Lower leg skin (tissue), 4 donors: ENCODE data around the gene TRAF2. TPM values are rescaled to one million over a fixed set of nuclear protein-coding genes. Genes with fewer than 3 reads are reported as not detected.

ENCODE experiments used
- DNase-seq, 2 donors: peaks; one replicate each; pipeline ENCODE4 v3.0.0-alpha.2; 2019; ENCODE audit warnings: low spot score in 2 of 2
- H3K4me3 ChIP-seq: fragments of 200-600 bp; sonication (generic); 2 replicates; pipeline ENCODE4 v1.5.1; 2017; ENCODE audit warnings: mild to moderate bottlenecking, low read depth; ENCODE audit not compliant: poor library complexity, severe bottlenecking
- CTCF ChIP-seq, 3 donors: fragments of 450-650 bp; IDR thresholded peaks; one replicate each; pipeline ENCODE4 v1.5.1; 2016; ENCODE audit warnings: antibody characterized with exemption in 3 of 3, mild to moderate bottlenecking in 3 of 3, moderate library complexity in 2 of 3
- POLR2A ChIP-seq, 2 donors: fragments of 450-650 bp; IDR thresholded peaks; one replicate each; pipeline ENCODE4 v1.6.1; 2016 to 2017; ENCODE audit warnings: antibody characterized with exemption in 2 of 2, mild to moderate bottlenecking in 1 of 2, moderate library complexity in 1 of 2
- WGBS, 2 donors: methylation state at CpG; one replicate each; pipeline ENCODE4 v1.1.5; 2018; 5-methylcytosine and 5-hydroxymethylcytosine counted together
- intact Hi-C: fragments of 100-400 bp; cut with DNase I; formaldehyde crosslinking; loops from one replicate; pipeline ENCODE4 v1.15.0; 2023; ENCODE audit warnings: low total_unique reads
- total RNA-seq, 4 donors: library from RNA; depleted of rRNA; stranded (reverse); fragments of >200 nt; gene quantifications; one replicate each; pipeline ENCODE4 v1.1.0, GENCODE V29; 2016

Gene TRAF2
- total RNA-seq, 4 donors from 2014 or later, result 13.2 to 16.7 (median 15.8) TPM

- peak; percentile 87 to 98 for DNase-seq
- peak in 1 of 3 donors; percentile 88 for TF ChIP-seq CTCF (IDR thresholded peaks at IDR 0.05)
- TF ChIP-seq POLR2A (IDR thresholded peaks at IDR 0.05), result no peak
- intact Hi-C loops, result loop anchor here (10.0 kb wide), 1 partner anchor 90 kb away; the partner anchor contains the start of gene MAMDC4
- 6 to 13% methylated on average over 22 to 36 of the region's 74 CpGs for WGBS, 2 donors
- H3K4me3 ChIP-seq, result peak within 1 kb of the TSS; percentile 69
Observed at GRCh38 chr9:136944519-136945332, 58.4 kb downstream of the TRAF2 start, which contains the start of the genes C8G and FBXW5. TSS of gene C8G (plus strand) at chr9:136945243. CDS start at chr9:136945321, 78 bp downstream. TSS of gene FBXW5 (minus strand) at chr9:136944738. CDS start at chr9:136944083, 655 bp downstream.

- no peak for TF ChIP-seq POLR2A (IDR thresholded peaks at IDR 0.05)
- TF ChIP-seq CTCF (IDR thresholded peaks at IDR 0.05), result no peak
- 80 to 83% methylated on average over 25 to 28 of the region's 30 CpGs for WGBS, 2 donors
- no peak for DNase-seq
- intact Hi-C loops, result loop anchor here (10.0 kb wide), 1 partner anchor 91 kb away; the partner anchor contains the start of gene MAMDC4
- H3K4me3 ChIP-seq, result no peak overlapping the region
Observed at GRCh38 chr9:136945333-136946227, 59.3 kb downstream of the TRAF2 start.

GRCh38 chr9:136946228-136947027 lies 60.1 kb downstream of the TRAF2 start:
- H3K4me3 ChIP-seq, result no peak overlapping the region
- DNase-seq, result no peak
- TF ChIP-seq POLR2A (IDR thresholded peaks at IDR 0.05) (no peak), CTCF (IDR thresholded peaks at IDR 0.05) (no peak)
- intact Hi-C loops, result loop anchor here (10.0 kb wide), 1 partner anchor 92 kb away; the partner anchor contains the start of gene MAMDC4
- 79 to 82% methylated on average over 15 to 23 of the region's 27 CpGs for WGBS, 2 donors

- TF ChIP-seq POLR2A (IDR thresholded peaks at IDR 0.05) (no peak), CTCF (IDR thresholded peaks at IDR 0.05) (no peak)
- intact Hi-C loops, result loop anchor here (10.0 kb wide), 1 partner anchor 92 kb away; the partner anchor contains the start of gene MAMDC4
- DNase-seq, result no peak
- 63 to 74% methylated on average over 19 to 26 of the region's 26 CpGs for WGBS, 2 donors
- no peak overlapping the region for H3K4me3 ChIP-seq
Observed at GRCh38 chr9:136947028-136947891, 60.9 kb downstream of the TRAF2 start.
